ENCODE measurements around the gene CRACDL.

DNA sequence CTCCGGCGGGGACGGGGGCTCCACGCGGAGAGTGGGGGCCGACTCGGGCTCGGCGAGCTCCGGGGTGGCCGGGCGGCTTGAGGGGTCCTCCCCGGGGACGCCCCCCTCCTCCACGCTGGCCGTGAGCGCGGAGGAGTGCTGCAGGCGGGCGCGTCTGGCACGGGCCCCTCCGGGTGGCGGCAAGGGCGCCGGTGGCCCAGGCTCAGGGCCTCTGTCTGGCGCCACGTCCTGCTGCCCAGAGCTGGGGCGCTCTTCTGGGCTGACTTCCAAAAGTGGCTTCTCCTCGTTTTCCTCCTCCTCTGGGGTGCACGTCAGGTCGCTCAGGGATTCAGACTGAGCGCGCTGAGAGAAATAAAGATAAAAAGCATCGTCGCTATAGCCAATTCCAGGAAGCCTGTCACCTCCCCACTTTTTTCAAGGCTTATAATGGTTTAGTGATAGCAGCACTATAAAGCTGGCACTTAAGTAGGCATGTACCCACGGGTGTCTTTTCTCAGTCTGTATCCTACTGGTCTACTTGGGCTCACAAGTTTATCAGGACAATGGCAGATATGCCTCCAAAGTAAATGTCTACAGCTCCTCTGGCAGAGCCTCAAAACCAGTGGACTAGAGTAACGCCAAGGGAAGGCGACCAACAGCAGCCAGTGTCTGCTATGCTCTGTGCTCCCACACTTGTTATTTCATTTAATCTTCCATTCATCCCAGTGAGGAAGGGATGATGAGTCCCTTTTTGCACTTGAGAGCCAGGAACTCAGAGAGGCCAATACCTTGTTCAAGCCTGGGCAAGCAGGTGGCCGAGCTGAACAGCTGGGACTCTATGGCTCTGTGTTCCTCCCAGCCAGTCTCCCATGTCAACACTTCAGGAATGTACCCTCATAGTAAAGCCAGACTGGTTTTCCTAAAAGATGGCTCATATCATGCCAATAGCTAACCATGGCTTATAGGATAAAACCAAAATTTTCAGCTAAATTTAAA is 112.5 kb downstream of the CRACDL start:
- TF ChIP-seq, protein P1, sequence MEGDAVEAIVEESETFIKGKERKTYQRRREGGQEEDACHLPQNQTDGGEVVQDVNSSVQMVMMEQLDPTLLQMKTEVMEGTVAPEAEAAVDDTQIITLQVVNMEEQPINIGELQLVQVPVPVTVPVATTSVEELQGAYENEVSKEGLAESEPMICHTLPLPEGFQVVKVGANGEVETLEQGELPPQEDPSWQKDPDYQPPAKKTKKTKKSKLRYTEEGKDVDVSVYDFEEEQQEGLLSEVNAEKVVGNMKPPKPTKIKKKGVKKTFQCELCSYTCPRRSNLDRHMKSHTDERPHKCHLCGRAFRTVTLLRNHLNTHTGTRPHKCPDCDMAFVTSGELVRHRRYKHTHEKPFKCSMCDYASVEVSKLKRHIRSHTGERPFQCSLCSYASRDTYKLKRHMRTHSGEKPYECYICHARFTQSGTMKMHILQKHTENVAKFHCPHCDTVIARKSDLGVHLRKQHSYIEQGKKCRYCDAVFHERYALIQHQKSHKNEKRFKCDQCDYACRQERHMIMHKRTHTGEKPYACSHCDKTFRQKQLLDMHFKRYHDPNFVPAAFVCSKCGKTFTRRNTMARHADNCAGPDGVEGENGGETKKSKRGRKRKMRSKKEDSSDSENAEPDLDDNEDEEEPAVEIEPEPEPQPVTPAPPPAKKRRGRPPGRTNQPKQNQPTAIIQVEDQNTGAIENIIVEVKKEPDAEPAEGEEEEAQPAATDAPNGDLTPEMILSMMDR (IDR thresholded peaks at IDR 0.05) = no peak
- no peak for TF ChIP-seq POLR2AphosphoS5 (IDR thresholded peaks at IDR 0.05)

All from prostate gland (tissue), 2 donors.